Pancreas (tissue), 10 donors: ENCODE results near the gene XPO5. TPM values are rescaled to one million over a fixed set of nuclear protein-coding genes. Genes with fewer than 3 reads are reported as not detected.
"Not testable (repeated sequence)": the region's sequence is repeated elsewhere in the genome, so short reads cannot be mapped to it uniquely, and the experiment has no call there.

ENCODE experiments used
- ATAC-seq, 4 donors: fragments of 200-7000 bp; cut with Tn5 transposase; one replicate each; pipeline versions ENCODE4 v1.8.0 to v1.9.1; 2020; ENCODE audit warnings: mild to moderate bottlenecking in 4 of 4, moderate library complexity in 4 of 4
- DNase-seq, 6 donors: peaks; one replicate each; pipeline ENCODE4 v3.0.0-alpha.2; 2020
- FAIRE-seq: peaks from 2 replicates; lab custom pipeline; 2012; peaks lifted over from hg19 to GRCh38; lab: Jason Lieb, UNC
- H3K27ac ChIP-seq, 4 donors: fragments of 200-600 bp; sonication (generic); 1 replicate in 3 of 4; 2 replicates in 1 of 4; pipeline versions ENCODE4 v1.5.0 to v1.8.0; 2020
- H3K27me3 ChIP-seq, 4 donors: fragments of 200-600 bp; one replicate each; pipeline ENCODE4 v1.8.0; 2021
- H3K36me3 ChIP-seq, 3 donors: fragments of 200-600 bp; sonication (generic) in 1 of 3; one replicate each; pipeline versions ENCODE4 v1.5.0 to v1.8.0; 2020 to 2021
- H3K4me1 ChIP-seq, 3 donors: fragments of 200-600 bp; one replicate each; pipeline ENCODE4 v1.8.0; 2021
- H3K4me3 ChIP-seq, 4 donors: fragments of 200-600 bp; sonication (generic) in 2 of 4; one replicate each; pipeline versions ENCODE4 v1.5.0 to v1.8.0; 2020 to 2021
- H3K9me3 ChIP-seq, 4 donors: fragments of 200-600 bp; one replicate each; pipeline ENCODE4 v1.8.0; 2021
- CTCF ChIP-seq, 4 donors: fragments of 200-600 bp; sonication (generic) in 3 of 4; IDR thresholded peaks; one replicate each; pipeline versions ENCODE4 v1.5.0 to v1.8.0; 2021; ENCODE audit warnings: antibody characterized with exemption in 4 of 4
- WGBS, 2 donors: extraction: QIAGEN DNeasy Blood & Tissue Kit; methylation state at CpG; one replicate each; pipeline ENCODE4 v1.1.7; 2013; 5-methylcytosine and 5-hydroxymethylcytosine counted together
- intact Hi-C, 3 donors: fragments of 100-400 bp; cut with DNase I; formaldehyde crosslinking; loops; one replicate each; pipeline versions ENCODE4 v1.11.1 to v1.14.2; 2022
- polyA plus RNA-seq, 2 donors: library from polyadenylated mRNA; stranded (reverse); fragments of 200-250 nt; gene quantifications; one replicate each; pipeline ENCODE4 v1.2.3, GENCODE V29; 2013
- total RNA-seq, 6 donors: library from RNA; stranded (reverse); fragmentation: NEBNext Ultra II Directional in 4 of 6; extraction: Animal tissue kit (Norgen Biotek cat#: 25700) in 4 of 6; gene quantifications; one replicate each; pipeline versions ENCODE4 v1.2.1 to v1.2.4, GENCODE V29; 2021 to 2023
- donor health status: healthy with polysubstance abuse.
- donor health status: DM: no; HTN: no; CAD: no; lungs with moderate emphysema.
- donor health status: DM: no; HTN: no; CAD: no.
- donor health status: control.
- donor health status: control.
- donor health status: Bipolar disorder and iron deficiency.
- donor health status: DM: yes; HTN: yes; CAD: no.
- donor health status: DM: no; HTN: no; CAD: no.
- donor health status: DM: no; HTN: no; CAD: no.
- donor health status: DM: yes; HTN: yes; CAD: no.

The XPO5 gene
- total and polyA plus RNA-seq, 8 donors = 13.6 to 25.7 (median 20.6) TPM

- TF ChIP-seq CTCF (IDR thresholded peaks at IDR 0.05) = no peak
- Histone ChIP-seq H3K9me3 (no peaks in the 10 kb centered on the region), H3K27ac (no peak overlapping the region), H3K4me3 (no peak overlapping the region), H3K4me1 (no peaks in the 10 kb centered on the region), H3K27me3 (no peaks in the 10 kb centered on the region), H3K36me3 (peaks cover 4 to 67% (median 43%) of the 10 kb centered on the region in 3 donors)
- intact Hi-C loops = no loop called here
- 79 to 90% methylated on average over 3 of the region's 3 CpGs for WGBS, 2 donors
- FAIRE-seq (no peak), ATAC-seq (no peak), DNase-seq (no peak)
Observed at GRCh38 chr6:43547222-43547621, 28.6 kb downstream of the XPO5 start.

GRCh38 chr6:43544461-43544860, 31.4 kb downstream of the XPO5 start:
- H3K4me3 ChIP-seq = no peak overlapping the region
- no peaks in the 10 kb centered on the region for H3K4me1 ChIP-seq
- ATAC-seq = no peak
- peaks cover 4 to 46% (median 27%) of the 10 kb centered on the region in 3 donors for H3K36me3 ChIP-seq
- no peak overlapping the region for H3K27ac ChIP-seq
- no peaks in the 10 kb centered on the region for H3K27me3 ChIP-seq
- no peak for TF ChIP-seq CTCF (IDR thresholded peaks at IDR 0.05)
- WGBS, 2 donors = 66 to 67% methylated on average over 4 of the region's 4 CpGs
- intact Hi-C loops = no loop called here
- H3K9me3 ChIP-seq = no peaks in the 10 kb centered on the region
- no peak for FAIRE-seq
- no peak for DNase-seq

GRCh38 chr6:43541774-43542471, 33.9 kb downstream of the XPO5 start:
- Histone ChIP-seq H3K9me3 (no peaks in the 10 kb centered on the region), H3K27me3 (no peaks in the 10 kb centered on the region), H3K27ac (no peak overlapping the region), H3K4me3 (no peak overlapping the region), H3K36me3 (peaks cover 4 to 24% (median 18%) of the 10 kb centered on the region in 3 donors), H3K4me1 (no peaks in the 10 kb centered on the region)
- intact Hi-C loops = no loop called here
- TF ChIP-seq CTCF (IDR thresholded peaks at IDR 0.05) = no peak
- WGBS, 2 donors = 93 to 95% methylated on average over 8 of the region's 8 CpGs
- no peak for ATAC-seq
- DNase-seq = no peak
- no peak for FAIRE-seq

- intact Hi-C loops = no loop called here
- Histone ChIP-seq H3K9me3 (no peaks in the 10 kb centered on the region), H3K27ac (no peak overlapping the region), H3K27me3 (no peaks in the 10 kb centered on the region), H3K36me3 (peaks cover 4 to 17% (median 8%) of the 10 kb centered on the region in 3 donors), H3K4me3 (no peak overlapping the region), H3K4me1 (no peaks in the 10 kb centered on the region)
- TF ChIP-seq CTCF (IDR thresholded peaks at IDR 0.05) = no peak
- DNase-seq (no peak), ATAC-seq (no peak), FAIRE-seq (no peak)
- 92 to 95% methylated on average over 5 of the region's 5 CpGs for WGBS, 2 donors
Observed at GRCh38 chr6:43540507-43540906, 35.3 kb downstream of the XPO5 start.

- H3K9me3 ChIP-seq, intact Hi-C loops, ATAC-seq, H3K4me3 ChIP-seq, FAIRE-seq, H3K27me3 ChIP-seq, DNase-seq, H3K4me1 ChIP-seq, H3K27ac ChIP-seq: not testable (repeated sequence)
- 96 to 98% methylated on average over 20 of the region's 20 CpGs for WGBS, 2 donors
- peaks cover 0 to 11% (median 4%) of the 10 kb centered on the region in 3 donors for H3K36me3 ChIP-seq
Observed at GRCh38 chr6:43539409-43539808, 36.4 kb downstream of the XPO5 start.

- H3K27me3 ChIP-seq, H3K9me3 ChIP-seq, DNase-seq, FAIRE-seq, ATAC-seq, intact Hi-C loops, H3K27ac ChIP-seq, H3K4me3 ChIP-seq, H3K4me1 ChIP-seq: not testable (repeated sequence)
- WGBS, 2 donors = 96 to 98% methylated on average over 12 to 15 of the region's 17 CpGs
- peaks cover 0 to 11% (median 4%) of the 10 kb centered on the region in 3 donors for H3K36me3 ChIP-seq
Observed at GRCh38 chr6:43538986-43539385, 36.9 kb downstream of the XPO5 start.
